Measurements from ENCODE around the gene ADAMTS17.
"Not testable (repeated sequence)": the region's sequence is repeated elsewhere in the genome, so short reads cannot be mapped to it uniquely, and the experiment has no call there.

Gene ADAMTS17

DNA sequence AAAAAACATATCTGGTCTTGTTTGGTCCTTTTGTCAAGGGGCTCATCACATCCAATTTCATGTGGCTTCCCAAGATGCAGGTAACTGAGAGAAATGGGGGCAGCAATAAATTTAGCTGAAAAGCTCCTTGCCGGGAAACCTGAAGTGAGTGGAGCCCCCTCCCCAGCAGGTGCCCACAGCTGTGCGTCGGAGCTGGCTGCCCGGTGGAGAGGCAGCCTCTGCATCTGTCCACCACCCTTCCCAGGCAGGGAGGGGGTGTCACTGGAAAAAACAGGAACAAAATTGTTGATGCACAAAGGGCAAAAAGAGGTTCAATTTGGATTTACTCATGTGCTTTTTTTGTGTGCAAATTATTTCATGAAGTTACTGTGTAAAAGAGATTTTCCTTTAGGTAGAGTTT, 359.1 kb downstream of the ADAMTS17 start:
- DNase-seq: no peak

DNA sequence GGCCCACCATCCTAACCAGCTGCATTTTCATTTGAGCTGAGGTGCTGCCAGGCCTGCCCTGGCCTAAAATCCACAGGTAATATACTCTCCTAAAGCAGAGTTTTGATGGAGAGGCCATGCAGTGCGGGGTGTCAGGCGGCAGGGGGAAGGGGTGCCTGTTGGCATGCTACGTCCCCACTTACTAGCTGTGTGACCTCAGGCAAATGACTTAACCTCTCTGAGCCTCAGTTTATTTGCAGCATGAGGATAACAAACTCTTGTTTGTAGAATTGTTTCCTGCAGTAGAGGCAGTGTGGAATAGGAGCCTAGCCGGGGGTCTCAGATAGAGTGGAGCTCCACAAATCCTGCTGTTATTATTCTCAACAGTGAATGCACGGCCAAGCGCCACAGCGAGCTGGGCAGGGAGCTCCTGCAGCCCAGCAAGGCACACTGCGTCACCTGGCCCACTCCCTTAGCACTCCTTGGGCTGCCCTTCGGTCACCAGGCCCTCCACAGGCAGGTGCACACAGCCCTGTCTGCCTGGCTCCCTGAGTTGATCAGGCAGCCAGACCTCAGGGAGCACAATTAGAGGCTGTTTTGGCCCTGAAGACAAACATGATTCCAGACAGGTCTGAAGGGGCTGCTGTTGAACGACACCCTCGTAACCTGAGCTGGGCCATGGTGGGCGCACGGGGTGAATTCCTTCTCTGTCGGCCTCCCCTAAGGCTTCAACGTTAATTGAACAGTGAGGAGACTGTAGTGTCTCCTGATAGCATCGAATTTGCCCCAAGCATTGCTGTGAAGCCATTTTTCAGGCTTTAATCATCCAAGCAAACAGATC, 359.7 kb downstream of the ADAMTS17 start:
- no peak for DNase-seq

DNA sequence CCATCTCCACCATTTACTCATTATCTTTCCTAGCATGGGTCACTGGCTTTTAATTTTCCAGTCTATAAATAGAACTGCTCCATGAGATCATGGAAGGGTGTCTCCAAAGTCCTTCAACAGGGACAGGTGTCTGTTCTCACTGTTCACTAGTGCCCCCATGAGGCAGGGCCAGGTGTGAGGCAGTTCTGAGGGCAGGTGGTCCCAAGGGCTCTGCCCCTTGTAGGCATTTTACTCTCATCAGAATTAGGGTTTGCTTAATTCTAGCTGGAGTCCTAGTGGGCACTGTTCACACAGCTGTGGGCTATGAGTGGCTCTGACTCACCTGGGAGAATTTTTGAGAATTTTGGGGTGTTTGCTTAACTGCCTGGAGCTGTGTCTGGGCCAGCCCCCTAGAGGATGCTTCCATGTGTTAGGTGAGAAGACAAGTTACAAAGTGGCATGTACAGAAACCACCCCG, 360.6 kb downstream of the ADAMTS17 start:
- no peak for DNase-seq

DNA sequence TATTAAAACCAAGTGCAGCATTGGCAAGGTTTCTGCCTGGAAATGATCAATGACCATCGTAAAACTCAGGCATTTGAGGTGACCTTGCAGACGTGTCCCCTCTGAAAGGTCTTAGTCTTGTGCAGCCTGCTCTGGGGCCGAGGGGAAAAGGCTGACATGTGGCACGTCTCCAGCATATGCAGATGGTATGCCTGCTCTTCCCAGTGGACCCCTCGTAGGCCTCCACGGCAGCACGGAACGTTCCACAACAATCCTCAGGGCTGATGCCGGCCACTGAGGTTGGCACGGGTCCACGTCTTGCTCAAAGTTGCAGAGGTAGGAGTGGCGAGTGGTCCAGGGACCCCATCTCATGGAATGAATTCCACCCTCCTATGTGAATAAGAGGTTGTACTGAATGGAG, 361.0 kb downstream of the ADAMTS17 start:
- no peak for DNase-seq

DNA sequence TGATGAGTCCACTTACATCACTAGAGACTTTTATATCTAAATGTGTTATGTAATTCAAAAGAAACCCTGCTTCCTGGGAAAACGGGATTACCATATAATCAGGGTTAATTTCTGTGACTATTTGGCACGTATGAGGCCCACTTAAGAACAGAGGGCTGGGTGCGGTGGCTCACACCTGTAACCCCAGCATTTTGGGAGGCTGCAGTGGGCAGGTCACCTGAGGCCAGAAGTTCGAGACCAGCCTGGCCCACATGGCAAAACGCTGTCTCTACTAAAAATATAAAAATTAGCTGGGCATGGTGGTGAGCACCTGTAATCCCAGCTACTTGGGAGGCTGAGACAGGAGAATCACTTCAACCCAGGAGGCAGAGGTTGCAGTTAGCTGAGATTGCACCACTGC, 361.9 kb downstream of the ADAMTS17 start:
- not testable (repeated sequence) for DNase-seq

DNA sequence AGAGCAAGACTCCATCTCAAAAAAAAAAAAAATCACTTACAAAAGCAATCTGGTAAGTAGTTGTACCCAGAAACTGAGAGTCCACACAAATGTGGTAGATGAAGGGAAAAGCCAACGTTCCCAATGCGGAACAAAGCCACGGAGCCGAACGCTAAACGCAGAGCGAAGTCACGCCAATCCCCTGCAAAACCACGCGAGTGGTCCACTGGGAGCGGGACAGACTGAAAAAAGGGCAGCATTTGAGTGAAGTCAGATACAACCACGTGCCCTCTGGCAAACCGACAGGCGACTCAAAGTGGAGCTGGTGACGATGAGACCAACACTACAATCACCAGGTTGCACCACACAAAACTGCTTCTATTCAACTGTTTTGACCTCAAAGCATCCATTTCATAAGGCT, 362.4 kb downstream of the ADAMTS17 start:
- no peak for DNase-seq

DNA sequence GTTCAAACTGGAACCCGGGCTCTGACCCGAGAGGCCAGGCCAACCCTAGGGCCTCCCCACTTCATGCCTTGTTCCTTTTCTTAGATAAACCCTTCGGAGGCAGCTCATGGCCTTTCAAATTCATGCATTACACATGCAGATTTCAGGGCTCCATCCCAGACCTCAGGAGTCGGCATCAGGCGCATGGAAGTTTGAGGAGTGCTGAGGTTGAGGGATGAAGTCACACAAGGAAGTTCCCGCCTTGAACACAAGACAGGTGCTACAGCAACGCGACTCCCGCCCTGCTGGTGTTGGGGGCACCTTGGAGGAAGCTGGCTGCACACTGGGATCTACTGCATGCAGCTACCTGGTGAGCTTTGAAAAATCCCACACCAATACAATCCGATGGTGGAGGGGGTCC, 363.3 kb downstream of the ADAMTS17 start:
- DNase-seq: no peak

DNA sequence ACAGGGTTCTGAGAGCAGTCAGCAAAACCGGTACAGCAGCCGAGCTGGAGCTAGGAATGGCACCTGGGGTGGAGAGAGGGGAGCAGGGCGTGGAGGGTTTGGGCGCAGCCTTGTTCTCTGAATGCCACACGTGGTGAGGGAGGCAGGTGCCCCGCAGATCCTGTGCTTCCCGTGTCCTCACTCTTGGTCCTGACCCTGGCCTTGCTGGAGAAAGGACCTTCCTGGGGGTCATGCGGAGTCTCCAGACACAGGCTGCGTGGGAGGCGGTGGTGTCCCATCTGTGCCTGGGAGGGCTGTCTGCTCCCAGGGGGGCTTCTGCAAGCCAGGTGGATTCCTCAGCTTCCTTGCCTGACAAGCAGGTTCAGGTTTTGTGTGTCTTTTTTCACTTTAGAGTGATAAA, 363.8 kb downstream of the ADAMTS17 start:
- DNase-seq: no peak

DNA sequence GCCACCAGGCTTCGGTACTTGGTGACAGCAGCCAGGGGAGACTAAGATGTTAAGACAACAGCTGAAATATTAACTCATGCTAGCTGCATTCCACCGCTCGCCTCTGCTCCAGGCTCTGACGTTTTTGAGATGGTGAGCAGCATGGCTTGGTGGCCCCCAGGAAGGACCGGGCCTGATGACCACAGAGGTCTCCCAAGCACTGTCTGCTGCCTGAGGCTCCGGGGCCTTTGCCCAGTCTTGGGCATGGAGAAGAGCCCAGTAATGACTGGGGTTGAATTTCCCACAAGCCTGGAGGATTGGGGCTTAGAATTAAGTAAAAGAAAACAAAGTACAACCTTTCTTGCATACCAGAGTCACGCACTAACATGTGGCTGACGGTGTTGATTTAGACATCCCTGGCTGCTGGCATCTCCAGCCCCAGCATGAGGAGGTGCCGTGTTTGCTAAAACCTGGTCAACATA, 364.9 kb downstream of the ADAMTS17 start:
- no peak for DNase-seq

DNA sequence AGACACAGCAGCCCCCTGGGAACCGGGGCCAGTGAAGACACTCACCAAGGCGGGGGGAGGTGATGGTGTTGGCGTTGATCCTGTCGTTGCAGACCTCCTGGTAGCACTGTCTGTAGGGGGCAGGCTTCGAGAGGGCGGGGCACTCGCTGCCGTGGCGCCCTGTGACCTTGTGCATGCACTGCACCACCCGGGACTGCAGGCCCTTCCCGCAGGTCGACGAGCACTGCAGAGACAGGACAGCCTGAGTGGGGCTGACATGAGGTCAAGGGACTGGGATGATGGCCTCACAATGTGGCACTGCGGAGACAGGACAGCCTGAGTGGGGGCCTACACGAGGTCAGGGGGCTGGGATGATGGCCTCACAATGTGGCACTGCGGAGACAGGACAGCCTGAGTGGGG, 365.8 kb downstream of the ADAMTS17 start:
- no peak for DNase-seq

DNA sequence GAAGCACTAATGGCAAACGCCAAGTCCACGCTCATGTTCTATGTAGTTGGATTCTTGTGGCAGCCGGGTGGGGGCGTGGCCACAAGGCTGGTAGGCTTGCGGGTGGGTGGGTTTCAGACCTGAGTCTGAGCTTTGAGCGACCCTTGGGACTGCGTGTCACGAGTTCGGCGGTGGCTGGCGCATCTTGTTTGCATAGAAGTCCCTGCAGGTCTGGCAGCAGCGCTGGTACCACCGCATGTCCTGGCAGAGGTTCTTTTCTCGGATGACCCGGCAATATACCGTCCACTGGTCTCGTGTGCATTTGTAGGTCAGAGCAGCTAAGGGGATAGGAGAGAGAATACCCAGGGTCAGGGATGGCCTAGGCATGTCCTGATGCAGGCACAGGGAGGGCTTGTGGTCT, 367.5 kb downstream of the ADAMTS17 start:
- DNase-seq: no peak

DNA sequence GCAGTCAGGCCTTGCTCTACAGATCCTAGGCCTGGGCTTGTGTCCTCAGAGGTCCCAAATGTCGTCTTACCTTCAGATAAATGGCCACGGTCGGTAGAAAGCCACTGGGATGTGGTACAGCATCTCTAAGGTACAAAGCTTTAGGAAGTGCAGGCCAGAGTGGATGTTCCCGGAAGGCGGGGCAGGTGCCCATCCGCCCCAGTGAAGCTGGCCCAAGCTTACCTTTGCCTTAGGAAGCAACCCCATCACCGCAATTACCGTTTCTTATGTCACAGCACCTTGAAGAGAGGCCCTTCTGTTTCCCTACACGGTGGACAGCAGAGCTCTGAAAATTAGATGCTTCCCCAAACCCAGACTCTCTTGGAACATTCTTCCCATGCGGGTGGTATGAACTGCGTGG, 368.4 kb downstream of the ADAMTS17 start:
- no peak for DNase-seq

DNA sequence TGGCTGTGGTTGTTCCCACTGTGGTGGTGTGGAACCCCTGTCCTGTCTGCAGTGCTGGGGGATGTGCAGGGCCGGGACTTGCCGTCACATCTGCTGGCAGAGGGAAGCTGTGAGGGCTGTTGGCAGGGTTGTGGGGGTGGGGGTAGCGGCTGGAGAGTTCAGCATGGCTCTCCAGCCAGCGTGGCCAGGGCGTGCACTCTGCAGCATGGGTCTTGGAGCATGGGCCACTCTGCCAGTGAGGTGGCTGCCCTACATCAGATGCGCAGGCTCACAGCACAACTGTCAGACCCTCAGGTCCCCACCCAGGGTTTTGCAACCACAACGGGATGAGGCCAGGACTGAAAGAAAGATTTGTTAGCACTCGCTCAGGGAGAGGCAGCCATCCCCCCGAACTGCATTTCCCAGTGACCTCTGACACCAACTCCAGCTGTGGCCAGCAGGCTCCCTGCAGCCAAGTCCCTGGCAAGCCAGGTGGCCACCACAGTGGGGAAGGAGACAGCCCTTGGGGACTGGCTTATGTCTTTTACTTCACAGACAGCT, 370.8 kb downstream of the ADAMTS17 start:
- no peak for DNase-seq

DNA sequence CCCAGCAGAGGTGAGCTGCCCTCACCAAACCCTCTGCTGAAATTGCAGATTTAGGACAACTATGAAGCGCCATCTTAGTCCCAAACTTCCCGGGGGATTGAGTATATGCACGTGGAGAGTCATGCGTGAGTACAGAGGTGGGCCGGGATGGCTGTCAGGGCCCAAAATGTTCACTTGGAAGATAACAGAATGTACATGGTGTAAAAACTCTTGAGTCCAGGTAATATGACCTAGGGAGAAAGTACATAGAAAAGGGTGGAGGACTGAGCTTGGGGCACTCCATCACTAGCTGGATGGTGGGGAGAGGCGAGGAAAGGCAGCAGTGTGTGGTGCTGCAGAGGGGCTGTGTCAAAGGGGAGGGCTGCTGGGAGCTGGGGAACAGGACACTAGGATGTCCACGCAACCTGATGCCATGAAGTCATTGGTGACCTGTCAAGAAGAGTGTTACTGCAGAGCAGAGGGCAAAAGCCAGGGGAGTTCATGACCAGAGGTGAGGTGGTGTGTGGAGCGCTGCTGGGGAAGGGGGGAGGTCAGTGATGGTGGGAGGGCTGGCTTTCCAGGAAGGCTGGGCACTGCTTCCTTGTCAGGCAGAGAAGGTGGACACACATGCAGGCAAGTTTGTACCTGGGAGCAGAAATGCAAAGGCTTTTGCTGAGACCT, 372.4 kb downstream of the ADAMTS17 start:
- DNase-seq: no peak

DNA sequence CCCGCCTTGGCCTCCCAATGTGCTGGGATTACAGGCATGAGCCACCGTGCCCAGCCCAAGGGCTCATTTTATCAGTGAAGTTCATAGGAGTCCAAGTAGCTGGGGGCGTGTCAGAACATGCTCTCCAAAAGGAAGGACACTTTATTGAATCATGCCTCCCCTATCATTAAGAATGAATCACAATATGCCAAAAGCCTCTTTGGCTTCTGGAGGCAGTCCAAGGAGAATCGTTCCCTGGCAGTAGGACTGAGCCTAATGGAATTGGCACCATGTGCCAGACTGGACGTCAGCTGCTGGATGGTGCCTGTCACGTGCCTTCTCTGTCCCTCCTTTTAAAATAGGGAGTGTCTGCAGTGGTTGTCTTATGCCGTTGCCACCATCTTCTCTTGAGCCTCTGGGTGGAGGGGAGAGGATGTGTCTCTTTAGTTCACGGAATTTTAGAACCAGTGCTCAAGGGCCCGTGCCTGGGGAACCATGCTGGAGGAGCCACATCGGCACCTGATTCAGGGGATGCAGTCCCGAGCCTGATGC, 373.9 kb downstream of the ADAMTS17 start:
- DNase-seq: no peak

DNA sequence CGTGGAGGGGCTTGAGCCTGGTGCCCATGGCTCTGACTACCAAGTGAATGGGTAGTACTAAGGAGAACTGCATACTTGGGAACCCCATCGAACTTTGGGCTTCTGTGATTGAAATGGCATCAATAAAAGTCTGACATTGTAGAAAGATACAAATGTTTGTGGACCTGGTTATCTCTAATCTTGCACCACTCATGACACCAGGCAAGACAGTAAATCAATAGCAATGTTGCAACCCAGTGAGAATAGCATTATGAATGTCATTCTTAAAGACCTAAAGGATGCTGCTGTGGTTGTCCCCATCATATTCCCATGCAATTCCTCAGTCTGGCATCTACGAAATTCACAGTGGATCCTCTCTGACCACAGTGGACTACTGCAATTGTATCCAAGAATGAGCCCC, 375.0 kb downstream of the ADAMTS17 start:
- no peak for DNase-seq

DNA sequence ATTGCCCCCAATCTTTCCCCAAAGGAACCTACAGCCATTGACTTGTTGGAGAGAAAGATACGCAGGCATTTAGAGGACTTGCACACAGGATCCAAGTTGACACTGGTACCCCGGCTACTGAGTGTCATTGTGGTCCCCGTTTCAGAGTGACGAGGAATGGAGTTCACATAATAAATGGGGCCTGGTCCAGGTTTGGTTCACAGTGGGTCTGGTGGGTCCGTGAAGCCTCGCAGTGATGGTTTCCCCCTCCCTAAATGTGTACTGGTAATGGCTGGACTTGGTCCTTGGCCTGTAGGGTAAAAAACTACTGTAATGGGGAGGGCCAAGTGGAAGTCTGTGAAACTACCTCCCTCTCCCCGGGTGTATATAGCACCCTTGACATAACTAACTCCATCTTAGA, 376.4 kb downstream of the ADAMTS17 start:
- no peak for DNase-seq

DNA sequence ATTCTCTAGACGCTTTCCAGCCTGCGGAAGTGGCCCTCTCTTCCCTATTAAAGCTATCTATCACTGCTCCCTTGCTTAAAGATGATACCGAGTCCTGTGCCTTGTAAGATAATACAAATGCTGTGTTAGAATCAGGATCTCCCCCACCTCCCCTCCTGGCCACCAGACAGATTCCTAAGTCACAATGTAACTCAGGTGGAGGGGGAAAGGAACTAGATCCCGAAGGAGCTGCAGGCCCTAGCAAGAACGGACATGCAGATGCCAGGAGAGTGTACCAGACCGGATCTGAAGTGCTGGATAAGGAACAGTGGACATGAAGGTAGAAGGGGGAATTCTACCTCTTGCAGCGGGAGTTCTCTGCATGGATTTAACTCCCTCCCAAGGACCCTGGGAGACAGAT, 377.8 kb downstream of the ADAMTS17 start:
- DNase-seq: no peak

DNA sequence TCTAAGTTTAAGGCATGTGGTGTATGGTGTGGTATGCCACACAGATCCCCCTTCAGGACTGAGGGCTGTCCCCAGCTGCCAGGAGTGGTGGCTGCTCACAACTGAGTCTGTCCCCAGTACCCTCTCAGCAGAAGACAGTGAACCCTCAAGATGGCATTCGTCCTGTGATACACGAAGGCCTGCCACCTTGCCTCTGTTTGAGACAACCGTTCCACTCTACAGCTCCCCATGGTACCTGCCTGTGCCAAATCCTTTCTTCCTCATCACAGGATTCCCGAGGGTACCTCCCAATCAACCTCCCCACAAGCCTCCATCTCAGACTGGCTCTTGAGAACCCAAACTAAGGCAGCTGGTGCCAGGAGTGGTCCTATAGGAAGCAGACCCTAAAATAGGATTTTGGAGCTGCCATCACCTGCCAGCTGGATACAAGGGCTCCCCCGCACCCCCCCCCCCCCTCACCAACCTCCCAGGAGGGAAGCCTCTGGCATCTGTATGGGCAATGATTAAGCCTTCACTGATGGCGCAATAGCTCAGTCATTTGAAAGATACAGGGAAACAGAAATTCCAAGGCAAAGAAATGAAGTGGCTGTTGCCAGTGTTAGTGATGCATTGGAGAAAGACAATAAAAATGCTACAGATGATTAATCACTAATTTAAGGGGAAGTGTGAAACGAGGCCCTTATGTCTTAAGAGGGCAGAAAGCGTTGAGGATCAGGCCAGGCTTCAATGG, 378.5 kb downstream of the ADAMTS17 start:
- no peak for DNase-seq

DNA sequence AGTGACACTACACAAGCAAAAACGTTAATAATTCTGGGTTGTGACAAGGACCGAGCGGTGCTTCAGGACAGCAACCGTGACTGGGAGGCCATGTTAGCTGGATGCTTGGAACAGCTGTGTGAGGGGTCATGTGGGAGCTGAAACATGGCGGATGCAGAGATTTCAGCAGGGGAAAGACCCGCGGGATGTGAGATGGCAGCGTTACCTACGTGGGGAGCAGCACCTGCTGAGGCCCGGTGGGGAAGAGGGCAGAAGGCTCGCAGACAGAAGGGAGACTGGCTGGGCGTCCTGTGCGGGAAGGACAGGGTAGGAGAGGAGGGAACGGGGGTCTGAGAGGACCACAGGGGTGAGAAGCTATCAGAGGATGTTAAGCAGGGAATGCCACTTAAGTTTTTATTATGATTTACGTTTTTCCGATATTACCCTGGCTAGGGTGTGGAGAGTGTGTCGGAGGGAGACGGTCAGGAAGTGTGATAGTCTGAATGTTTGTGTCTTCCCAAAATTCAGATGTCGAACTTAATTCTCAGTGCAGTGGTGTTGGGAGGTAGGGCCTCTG, 379.7 kb downstream of the ADAMTS17 start:
- no peak for DNase-seq

DNA sequence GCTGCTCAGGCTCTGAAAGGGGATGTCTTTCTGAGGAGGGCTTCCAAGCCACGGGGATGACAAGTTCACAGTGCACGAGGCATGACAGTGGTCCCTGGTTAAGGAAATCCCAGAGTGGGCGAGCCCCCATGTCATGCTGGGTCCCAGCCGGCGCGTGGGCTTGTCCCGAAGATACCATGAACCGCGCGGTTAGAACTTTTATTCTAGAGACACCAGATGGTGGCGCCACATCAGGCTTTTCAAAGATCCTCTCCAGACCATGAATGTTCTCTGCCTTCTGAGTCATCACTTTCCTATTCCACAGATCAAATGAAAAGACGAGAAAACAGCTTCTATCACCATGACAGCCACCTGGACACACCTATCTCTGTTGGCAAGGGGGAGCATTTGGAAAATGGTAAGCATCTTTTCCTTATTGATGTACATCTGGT, 380.7 kb downstream of the ADAMTS17 start:
- DNase-seq: no peak

DNA sequence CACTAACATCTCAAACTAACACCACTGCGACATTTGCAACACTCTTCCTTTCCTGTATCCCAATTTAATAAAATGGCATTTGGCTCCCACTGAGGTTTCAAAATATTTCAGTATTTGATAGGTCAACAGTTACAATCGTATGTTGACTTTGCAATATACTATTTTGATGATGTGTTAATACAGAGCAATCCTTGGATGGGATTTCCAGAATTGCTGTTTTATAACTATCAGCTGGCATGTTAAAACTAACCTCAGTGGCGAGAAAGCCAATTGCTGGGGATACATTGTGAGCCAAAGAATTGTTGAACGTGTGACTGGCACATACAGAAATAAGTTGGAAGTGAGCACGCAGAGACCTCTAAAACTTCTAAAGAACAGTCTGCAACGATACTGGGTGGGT, 382.4 kb downstream of the ADAMTS17 start:
- DNase-seq: no peak
